GM21717 (cell line): Measurements from ENCODE around the gene ATXN7L3.
"Not testable (repeated sequence)": the region's sequence is repeated elsewhere in the genome, so short reads cannot be mapped to it uniquely, and the experiment has no call there.

Experiments
- ATAC-seq: cut with Tn5 transposase; IDR thresholded peaks from one replicate; pipeline ENCODE4 v1.9.1; 2021; ENCODE audit warnings: mild to moderate bottlenecking, moderate library complexity; ENCODE audit not compliant: unreplicated experiment

The ATXN7L3 gene

GRCh38 chr17:44199553-44200477 is at the start of gene ATXN7L3:
ATXN7L3 (minus strand) TSS chr17:44199884; CDS start chr17:44198070, 1,814 bp downstream.
- peak; percentile 54 for ATAC-seq

DNA sequence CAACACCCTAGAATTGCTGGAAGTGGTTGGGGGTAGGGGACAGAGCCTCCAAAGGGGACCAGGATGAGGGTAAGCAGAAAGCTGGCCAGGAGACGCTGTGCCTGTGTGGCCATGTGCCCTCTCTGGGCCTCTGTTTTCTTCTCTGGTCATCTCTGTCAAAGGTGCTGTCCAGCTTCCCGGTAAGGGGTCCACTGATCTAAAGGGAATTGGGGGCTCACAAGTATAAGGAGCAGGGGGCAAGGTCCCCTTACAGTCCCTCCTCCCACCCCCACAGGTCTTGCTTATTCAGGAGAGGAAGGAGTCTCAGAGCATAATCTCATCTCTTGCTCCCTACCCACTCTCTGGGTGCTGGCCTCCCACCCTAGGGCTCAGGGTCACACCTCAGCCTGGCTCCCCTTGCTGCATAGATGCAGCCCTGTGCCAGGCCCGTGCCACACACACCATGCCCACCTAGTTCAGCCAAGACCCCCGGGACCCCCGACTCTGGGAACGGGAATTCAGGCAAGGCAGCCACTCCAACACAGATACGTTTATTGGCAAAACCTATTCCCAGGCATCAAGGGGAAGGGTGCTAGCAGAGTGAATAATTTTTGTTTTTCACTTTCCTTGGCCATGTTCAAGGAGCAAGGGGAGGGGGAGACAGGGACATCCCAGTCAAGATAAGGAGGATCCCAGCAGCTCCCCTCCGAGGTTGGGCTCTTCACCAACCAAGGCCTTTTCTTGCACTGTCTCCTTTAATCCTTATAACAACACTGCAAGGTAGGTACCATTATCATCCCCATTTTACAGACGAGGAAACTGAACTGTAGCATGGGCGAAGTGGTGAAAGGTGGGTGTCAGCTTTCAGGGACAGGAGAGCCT is 48.4 kb upstream of the ATXN7L3 start:
- no peak for ATAC-seq

DNA sequence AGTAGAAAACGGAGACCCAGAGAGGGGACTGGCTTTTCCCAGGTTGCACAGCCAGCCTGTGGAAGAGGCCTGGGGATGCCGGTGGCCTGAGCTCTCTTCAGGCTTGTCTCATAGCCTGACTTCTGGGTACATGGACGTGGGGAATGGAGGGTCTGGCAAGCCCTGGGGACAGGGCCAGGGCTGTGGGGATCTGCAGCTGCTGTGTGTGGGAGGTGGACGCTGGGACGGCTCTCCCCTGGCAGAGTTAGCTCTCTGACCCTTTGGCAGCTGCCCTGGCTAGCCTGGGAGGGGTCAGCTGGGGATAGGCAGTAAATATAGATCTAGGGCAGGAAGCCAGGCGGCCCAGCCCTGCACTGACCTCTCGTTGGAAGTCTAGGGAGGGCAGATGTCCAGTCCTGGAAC is 47.8 kb upstream of the ATXN7L3 start:
- no peak for ATAC-seq

DNA sequence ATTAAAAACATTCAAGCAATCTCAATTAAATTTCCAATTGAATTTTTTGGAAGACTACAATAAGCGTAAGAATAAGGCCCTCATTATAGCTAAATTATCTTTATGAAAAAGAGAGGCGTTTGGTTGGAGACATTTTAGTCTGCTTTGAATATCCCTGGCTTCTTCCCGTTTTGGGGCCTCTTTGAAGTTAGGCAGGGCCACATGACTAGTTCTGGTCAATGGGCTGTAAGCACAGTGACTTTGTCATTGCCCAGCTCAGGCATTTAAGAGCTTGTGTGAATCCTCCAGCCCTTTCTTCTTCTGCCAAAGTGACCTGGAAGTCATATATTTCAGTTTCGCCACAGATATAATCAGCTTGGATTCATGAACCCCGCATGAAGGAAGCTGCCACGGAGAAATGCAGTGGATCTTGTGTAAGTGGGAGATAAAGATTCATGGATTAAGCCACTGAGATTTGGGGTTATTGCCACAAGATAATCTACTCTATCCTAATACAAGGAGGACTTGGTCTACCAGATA is 41.5 kb upstream of the ATXN7L3 start:
- no peak for ATAC-seq

- not testable (repeated sequence) for ATAC-seq
These were observed 38.2 kb upstream of the ATXN7L3 start for GRCh38 chr17:44237886-44238285.

DNA sequence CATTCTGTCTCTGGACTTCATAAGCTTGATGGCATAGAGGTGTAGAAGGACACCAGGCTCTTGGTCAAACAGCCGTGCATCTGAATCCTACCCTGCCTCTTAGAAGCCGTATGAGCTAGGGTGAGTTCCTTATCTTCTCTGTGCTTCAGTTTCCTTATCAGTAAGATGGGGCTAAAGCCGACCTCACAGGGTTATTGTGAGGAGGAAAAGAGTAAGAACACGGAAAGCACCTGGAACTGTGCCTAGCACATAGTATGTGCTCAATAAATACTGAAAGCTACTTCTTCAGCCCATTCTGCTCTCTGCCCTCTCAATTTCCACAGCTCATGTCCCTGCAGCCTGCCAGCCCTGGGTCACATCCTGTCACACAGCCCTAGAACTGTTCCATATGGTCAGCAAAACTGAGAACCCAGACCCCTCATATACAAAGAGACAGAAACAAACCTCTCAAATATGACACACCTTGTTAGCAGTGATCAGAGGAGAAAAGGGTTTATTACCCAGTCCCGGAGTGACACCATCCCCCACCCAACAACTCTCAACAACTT is 36.8 kb upstream of the ATXN7L3 start:
- peak; percentile 46 for ATAC-seq

GRCh38 chr17:44235583-44235936 is 35.9 kb upstream of the ATXN7L3 start:
- ATAC-seq, result no peak

DNA sequence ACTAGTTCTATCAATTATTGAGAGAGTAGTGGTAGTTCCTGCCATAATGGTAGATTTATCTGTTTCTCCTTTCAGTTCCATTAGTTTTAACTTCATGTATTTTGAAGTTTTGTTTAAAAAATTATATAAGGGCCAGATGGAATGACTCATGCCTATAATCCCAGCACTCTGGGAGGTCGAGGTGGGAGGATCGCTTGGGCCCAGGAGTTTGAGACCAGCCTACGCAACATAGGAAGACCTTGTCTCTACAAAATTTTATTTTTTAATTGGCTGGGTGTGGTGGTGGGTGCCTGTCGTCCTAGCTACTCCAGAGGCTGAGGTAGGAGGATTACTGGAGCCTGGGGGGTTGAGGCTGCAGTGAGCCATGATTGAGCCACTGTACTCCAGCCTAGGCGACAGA is 33.9 kb upstream of the ATXN7L3 start:
- no peak for ATAC-seq

DNA sequence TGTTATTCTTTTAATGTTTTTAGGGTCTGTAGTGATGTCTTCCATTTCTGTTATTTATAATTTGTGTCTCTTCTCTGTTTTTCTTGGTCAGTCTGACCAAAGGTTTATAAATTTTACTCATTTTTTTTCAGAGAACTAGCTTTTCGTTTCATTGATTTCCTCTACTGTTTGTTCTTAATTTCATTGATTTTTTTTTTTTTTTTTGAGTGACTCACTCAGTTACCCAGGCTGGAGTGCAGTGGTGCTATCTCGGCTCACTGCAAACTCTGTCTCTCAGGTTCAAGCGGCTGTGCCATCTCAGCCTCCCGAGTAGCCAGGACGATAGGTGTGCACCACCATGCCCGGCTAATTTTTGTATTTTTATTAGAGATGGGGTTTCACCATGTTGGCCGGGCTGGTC is 32.4 kb upstream of the ATXN7L3 start:
- ATAC-seq, result no peak

GRCh38 chr17:44230140-44230539 is 30.5 kb upstream of the ATXN7L3 start:
- no peak for ATAC-seq

GRCh38 chr17:44229090-44229489 is 29.4 kb upstream of the ATXN7L3 start:
- no peak for ATAC-seq

DNA sequence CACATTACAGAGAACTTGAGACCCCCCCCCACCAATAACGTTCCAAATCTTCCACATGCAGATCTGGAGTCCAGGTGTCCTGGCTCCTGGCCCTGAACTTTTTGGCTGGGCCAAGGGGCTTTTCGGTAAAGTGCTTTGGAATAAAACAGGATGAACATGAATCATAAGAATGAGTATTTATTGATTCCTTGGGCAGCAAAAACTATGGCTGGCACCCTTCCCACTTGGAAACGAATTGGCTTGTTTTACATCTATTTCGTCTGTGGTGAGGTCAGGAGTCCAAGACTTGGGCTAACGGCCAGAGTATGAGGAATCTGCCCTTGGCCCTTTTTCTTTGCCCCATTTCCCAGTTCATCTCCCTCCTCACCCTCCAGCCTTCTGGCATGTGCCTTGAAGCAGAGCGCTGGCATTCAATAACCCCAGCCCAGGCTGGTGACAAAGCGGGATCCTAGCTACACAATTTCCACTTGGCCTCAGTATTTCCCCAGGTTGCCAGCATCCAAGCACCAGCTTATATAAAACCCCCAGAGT is 23.9 kb upstream of the ATXN7L3 start:
- ATAC-seq, result no peak

DNA sequence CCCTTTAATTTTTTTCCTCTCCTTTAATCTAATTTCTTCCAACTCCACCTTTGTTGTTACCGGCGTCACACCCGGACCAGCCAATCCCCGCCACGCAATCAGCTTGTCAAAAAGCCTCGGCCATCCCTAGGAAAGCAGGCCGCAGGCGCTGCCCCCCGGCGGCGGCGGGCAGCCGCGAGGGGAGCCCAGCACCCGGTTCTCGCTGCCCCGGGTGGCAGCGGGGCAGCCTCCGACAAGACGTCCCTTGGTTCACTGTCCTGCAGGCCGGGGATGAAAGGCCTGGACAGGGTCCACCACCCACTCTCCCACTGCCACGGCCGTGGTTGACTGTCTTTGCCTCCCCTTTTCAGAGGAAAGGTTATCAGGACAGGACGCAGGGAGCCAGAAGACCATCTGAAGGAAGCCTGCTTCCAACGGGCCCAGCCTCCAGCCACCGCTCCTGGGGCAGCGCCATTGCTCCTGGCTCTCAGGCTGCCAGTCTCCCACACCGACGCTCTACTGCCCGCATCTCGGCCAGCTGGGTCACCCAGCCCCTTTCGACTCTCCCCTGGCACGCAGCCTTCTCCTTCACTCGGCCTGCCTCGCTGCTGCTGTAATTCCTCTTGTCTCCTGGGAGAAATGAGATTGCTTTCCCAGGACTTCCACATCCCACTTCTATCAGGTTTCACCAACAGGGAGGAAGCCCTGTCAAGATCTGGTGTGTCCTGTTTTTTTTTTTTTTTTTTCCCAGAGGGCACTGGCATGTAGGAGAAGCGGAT is 22.6 kb upstream of the ATXN7L3 start:
- no peak for ATAC-seq

- ATAC-seq, result no peak
These were observed 22.1 kb upstream of the ATXN7L3 start for GRCh38 chr17:44221862-44222111.

DNA sequence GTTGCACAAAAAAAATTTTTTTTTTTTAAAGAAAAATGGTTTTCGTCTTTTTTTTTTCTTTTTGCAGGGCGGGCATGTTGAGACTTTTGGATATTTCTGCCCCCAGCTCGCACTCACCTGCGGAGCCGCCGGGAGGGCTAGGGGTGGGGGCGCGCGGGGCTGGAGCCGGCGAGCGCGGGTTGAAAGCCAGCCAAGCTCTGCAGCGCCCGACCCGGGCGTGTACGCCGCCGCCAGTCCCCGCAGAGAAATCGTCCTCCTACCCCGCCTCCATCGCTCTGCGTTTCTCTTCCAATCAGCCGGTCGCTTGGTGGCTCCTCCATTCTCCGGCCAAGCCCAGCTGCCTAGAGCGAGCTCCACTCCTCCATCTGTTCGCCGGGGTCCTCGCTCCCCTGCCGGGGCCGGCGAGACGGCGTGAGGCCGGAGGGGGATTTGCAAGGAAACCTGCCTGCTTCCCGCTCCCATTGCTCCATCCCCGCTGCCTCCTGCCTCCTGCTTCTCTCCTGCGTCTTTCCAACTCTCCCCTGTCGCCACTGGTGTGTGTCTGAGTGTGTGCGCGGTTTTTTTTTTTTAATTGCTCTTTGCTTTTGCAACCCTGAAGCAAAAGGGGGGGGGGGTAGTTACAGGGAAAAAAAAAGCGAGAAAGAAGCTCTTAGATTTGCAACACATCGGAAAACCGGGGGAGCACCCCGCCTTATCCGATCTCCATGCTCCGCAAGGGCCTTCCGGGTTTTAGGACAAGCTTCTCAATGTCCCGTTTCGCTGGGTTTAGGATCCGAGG is 21.6 kb upstream of the ATXN7L3 start:
- no peak for ATAC-seq

DNA sequence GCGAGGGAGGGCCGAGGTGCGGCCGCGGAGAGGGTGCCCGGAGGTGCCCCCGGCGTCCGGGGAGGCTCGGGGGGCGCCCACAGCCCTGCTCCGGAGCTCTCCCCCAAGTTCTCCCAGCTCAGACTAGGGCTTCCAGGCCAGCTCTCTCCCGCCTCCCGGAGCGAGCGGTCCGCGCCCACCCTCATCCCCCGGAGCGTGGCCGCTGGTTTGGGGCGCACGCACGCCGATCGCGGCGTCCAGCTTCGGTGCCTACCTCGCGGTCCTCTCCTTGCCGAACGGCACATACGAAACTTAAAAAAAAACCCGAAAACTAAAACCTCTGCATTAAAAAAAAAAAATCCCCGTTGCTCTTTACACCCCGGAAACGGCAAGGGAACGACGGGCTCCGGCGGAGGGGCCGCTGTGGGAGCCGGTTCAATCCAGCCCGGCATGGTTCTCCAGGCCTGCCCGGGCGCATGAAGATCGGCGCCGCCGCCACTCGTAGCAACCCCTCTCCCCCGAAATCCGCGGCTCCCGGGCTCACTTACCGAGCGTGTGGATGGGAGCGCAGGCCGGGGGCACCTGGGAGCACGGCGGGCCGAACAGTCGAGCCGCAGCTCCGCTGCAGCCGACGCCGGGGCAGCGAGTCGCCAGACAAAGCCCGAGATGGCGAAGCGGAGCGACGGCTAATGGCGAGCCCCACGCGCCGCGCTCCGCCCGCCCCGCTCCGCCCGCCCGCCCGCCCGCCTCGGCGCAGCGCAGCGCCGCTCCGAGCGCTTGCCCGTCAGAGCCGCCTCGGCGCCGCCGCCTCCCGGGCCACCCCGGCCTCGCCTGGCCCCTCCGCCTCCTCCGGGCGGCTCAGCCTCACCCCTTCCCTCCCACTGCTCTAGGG is 20.8 kb upstream of the ATXN7L3 start:
- no peak for ATAC-seq

- peak; percentile 11 for ATAC-seq
These were observed 20.0 kb upstream of the ATXN7L3 start, which contains the start of gene UBTF for GRCh38 chr17:44219616-44220212. UBTF (minus strand) TSS chr17:44219675; CDS start chr17:44218229, 1,446 bp downstream.

DNA sequence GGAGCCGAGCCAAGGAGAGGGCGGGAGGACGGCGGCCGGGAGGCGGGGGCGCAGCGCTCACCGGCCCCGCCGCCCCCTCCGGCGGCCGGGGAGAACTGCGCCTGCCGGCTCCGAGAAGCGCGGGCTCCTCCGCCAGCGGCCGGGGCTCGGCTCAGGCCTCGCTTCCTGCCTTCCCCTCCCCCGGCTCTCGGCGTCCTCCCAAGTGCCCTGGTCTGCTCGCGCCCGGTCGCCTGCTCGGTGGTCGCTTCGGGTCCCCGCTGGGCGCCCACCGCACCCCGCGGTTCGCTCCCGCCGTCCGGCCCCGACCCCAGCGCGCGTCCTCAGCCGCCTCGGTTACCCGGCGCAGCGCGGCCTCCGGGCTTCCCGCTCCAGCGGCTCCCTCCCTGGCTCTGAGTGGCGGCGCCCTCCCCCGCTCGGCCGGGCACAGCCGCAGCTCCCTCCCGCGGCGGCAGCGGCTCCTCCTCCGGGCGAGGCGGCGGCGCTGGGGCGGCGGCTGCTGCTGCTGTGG is 19.5 kb upstream of the ATXN7L3 start:
- ATAC-seq, result peak; percentile 24
